DLD1 (cell line): ENCODE measurements around the gene LRP1.

Experiments
- in situ Hi-C: cut with HindIII; loops from 2 replicates; pipeline ENCODE4 v1.10.0; 2017; ENCODE audit warnings: low sequenced_read_pairs

Gene LRP1

GRCh38 chr12:57205186-57205585 lies 76.9 kb downstream of the LRP1 start:
- in situ Hi-C loops: no loop called here

GRCh38 chr12:57205931-57206330 lies 77.6 kb downstream of the LRP1 start:
- in situ Hi-C loops: no loop called here

GRCh38 chr12:57207731-57208630 lies 79.7 kb downstream of the LRP1 start:
- in situ Hi-C loops: no loop called here

- in situ Hi-C loops: no loop called here
Measured at GRCh38 chr12:57208631-57209282, 80.5 kb downstream of the LRP1 start.

- in situ Hi-C loops: no loop called here
Measured at GRCh38 chr12:57209916-57210315, 81.6 kb downstream of the LRP1 start.

- in situ Hi-C loops: no loop called here
Measured at GRCh38 chr12:57210461-57210860, 82.2 kb downstream of the LRP1 start.

GRCh38 chr12:57210926-57211692 lies 82.8 kb downstream of the LRP1 start:
- in situ Hi-C loops: no loop called here

- in situ Hi-C loops: no loop called here
Measured at GRCh38 chr12:57211791-57212700, 83.8 kb downstream of the LRP1 start.

GRCh38 chr12:57212701-57213057 lies 84.4 kb downstream of the LRP1 start:
- in situ Hi-C loops: no loop called here

- in situ Hi-C loops: no loop called here
Measured at GRCh38 chr12:57213058-57213715, 84.9 kb downstream of the LRP1 start.

GRCh38 chr12:57213763-57214397 lies 85.6 kb downstream of the LRP1 start:
- in situ Hi-C loops: no loop called here

- in situ Hi-C loops: no loop called here
Measured at GRCh38 chr12:57214398-57214781, 86.1 kb downstream of the LRP1 start.

GRCh38 chr12:57215065-57215464 lies 86.8 kb downstream of the LRP1 start:
- in situ Hi-C loops: no loop called here

GRCh38 chr12:57215668-57216013 lies 87.4 kb downstream of the LRP1 start:
- in situ Hi-C loops: no loop called here

- in situ Hi-C loops: no loop called here
Measured at GRCh38 chr12:57216014-57216911, 88.0 kb downstream of the LRP1 start, which contains the start of gene NXPH4. NXPH4 (plus strand) TSS chr12:57216794; CDS start chr12:57216970, 176 bp downstream.

- in situ Hi-C loops: no loop called here
Measured at GRCh38 chr12:57216921-57217879, 88.9 kb downstream of the LRP1 start.
